ENCODE data around the gene ZNF512.
"Not testable (repeated sequence)": the region's sequence is repeated elsewhere in the genome, so short reads cannot be mapped to it uniquely, and the experiment has no call there.

Gene ZNF512
- 14.2 to 30.0 (median 21.0) reads per million in 3 experiments for total RNA-seq

GRCh38 chr2:27582695-27583389 is at the start of gene ZNF512:
Gene ZNF512 (plus strand): TSS chr2:27583042. CDS start chr2:27583113, 71 bp downstream.
- peak; percentile 76 for DNase-seq

GRCh38 chr2:27537287-27537686 is 45.6 kb upstream of the ZNF512 start:
- no peak for DNase-seq

- not testable (repeated sequence) for DNase-seq
These were observed 43.9 kb upstream of the ZNF512 start for GRCh38 chr2:27538839-27539450.

GRCh38 chr2:27539649-27540048 is 43.2 kb upstream of the ZNF512 start:
- not testable (repeated sequence) for DNase-seq

- DNase-seq: no peak
These were observed 38.6 kb upstream of the ZNF512 start for GRCh38 chr2:27544143-27544821.

- no peak for DNase-seq
These were observed 37.3 kb upstream of the ZNF512 start for GRCh38 chr2:27545348-27546141.

GRCh38 chr2:27549303-27549702 is 33.5 kb upstream of the ZNF512 start:
- DNase-seq: no peak

GRCh38 chr2:27551514-27551913 is 31.3 kb upstream of the ZNF512 start:
- DNase-seq: no peak

GRCh38 chr2:27552941-27553340 is 29.9 kb upstream of the ZNF512 start:
- DNase-seq: no peak

- DNase-seq: not testable (repeated sequence)
These were observed 28.4 kb upstream of the ZNF512 start for GRCh38 chr2:27554451-27554850.

GRCh38 chr2:27559228-27559627 is 23.6 kb upstream of the ZNF512 start:
- DNase-seq: no peak

- no peak for DNase-seq
These were observed 21.8 kb upstream of the ZNF512 start for GRCh38 chr2:27561060-27561459.

GRCh38 chr2:27566628-27567027 is 16.2 kb upstream of the ZNF512 start:
- DNase-seq: no peak

- no peak for DNase-seq
These were observed 13.4 kb upstream of the ZNF512 start for GRCh38 chr2:27569398-27569797.

- DNase-seq: no peak
These were observed 11.6 kb upstream of the ZNF512 start for GRCh38 chr2:27571197-27571596.

- no peak for DNase-seq
These were observed 11.2 kb upstream of the ZNF512 start for GRCh38 chr2:27571681-27572080.

- no peak for DNase-seq
These were observed 10.4 kb upstream of the ZNF512 start for GRCh38 chr2:27572439-27572838.

- no peak for DNase-seq
These were observed 9.8 kb upstream of the ZNF512 start for GRCh38 chr2:27572998-27573429.

- no peak for DNase-seq
These were observed 9.4 kb upstream of the ZNF512 start for GRCh38 chr2:27573452-27573851.

GRCh38 chr2:27581417-27582128 is 1.3 kb upstream of the ZNF512 start:
- DNase-seq: no peak

GRCh38 chr2:27582129-27582694 is 630 bp upstream of the ZNF512 start:
- no peak for DNase-seq

- no peak for DNase-seq
These were observed 611 bp downstream of the ZNF512 start for GRCh38 chr2:27583390-27583915.

Data from central memory CD4-positive, alpha-beta T cell (primary cell).